HUES6 (cell line): ENCODE results near the gene NLGN2.

Source experiments
- H3K27ac ChIP-seq: 2 replicates; pipeline ENCODE4 v1.7.0; 2013; ENCODE audit warnings: low read depth, mild to moderate bottlenecking, low read length, inconsistent platforms
- H3K27me3 ChIP-seq: 2 replicates; pipeline ENCODE4 v1.6.1; 2013; ENCODE audit warnings: low read length; ENCODE audit not compliant: control insufficient read depth, insufficient read depth
- H3K36me3 ChIP-seq: 2 replicates; pipeline ENCODE4 v1.6.1; 2013; ENCODE audit warnings: low read length; ENCODE audit not compliant: control insufficient read depth, insufficient read depth
- H3K4me1 ChIP-seq: 2 replicates; pipeline ENCODE4 v1.6.1; 2013; ENCODE audit warnings: low read length; ENCODE audit not compliant: control insufficient read depth, insufficient read depth
- H3K4me3 ChIP-seq: 2 replicates; pipeline ENCODE4 v1.5.1; 2013; ENCODE audit warnings: low read depth, low read length
- H3K9ac ChIP-seq: one replicate; pipeline ENCODE4 v1.6.1; 2013; ENCODE audit warnings: mild to moderate bottlenecking, low read length
- H3K9me3 ChIP-seq: 2 replicates; pipeline ENCODE4 v1.6.1; 2013; ENCODE audit warnings: low read depth, low read length; ENCODE audit not compliant: control insufficient read depth, insufficient read depth

NLGN2 gene

DNA sequence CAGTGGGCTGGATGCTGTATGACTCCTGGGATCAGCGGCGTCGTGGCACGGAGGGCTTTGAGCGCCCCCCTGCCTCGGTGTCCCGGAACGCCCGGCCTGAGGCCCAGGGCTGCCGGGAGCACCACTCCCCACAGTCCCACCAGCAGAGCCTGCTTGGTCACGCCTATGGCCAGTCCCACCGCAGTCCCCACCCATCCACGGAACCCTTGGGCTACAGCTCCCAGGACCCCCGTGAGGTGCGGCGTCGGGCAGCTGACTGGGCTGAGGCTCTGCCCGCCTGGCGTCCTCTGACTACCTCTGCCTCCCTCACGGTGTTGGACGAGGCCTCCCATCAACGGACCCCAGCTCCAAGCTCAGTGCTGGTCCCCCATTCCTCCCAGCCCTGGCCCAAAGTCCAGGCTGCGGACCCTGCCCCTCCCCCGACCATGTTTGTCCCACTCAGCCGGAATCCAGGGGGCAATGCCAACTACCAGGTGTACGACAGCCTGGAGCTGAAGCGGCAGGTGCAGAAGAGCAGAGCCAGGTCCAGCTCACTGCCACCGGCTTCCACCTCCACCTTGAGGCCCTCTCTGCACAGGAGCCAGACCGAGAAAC lies 19.3 kb downstream of the NLGN2 start:
- H3K9me3 ChIP-seq, result no peaks in the 10 kb centered on the region
- H3K4me1 ChIP-seq, result no peaks in the 10 kb centered on the region
- H3K9ac ChIP-seq, result no peak overlapping the region
- H3K27me3 ChIP-seq, result peaks cover 2% of the 10 kb centered on the region; the same call in 1 of the 2 replicates
- H3K27ac ChIP-seq, result no peak overlapping the region
- H3K4me3 ChIP-seq, result no peak overlapping the region
- no peaks in the 10 kb centered on the region for H3K36me3 ChIP-seq

- H3K9ac ChIP-seq, result no peak overlapping the region
- H3K36me3 ChIP-seq, result no peaks in the 10 kb centered on the region
- H3K4me1 ChIP-seq, result no peaks in the 10 kb centered on the region
- no peak overlapping the region for H3K27ac ChIP-seq
- peaks cover 2% of the 10 kb centered on the region; the same call in 1 of the 2 replicates for H3K27me3 ChIP-seq
- H3K9me3 ChIP-seq, result no peaks in the 10 kb centered on the region
- no peak overlapping the region for H3K4me3 ChIP-seq
Measured at GRCh38 chr17:7427549-7427948, 19.9 kb downstream of the NLGN2 start.

- no peak within 1 kb of the TSS for H3K27ac ChIP-seq
- peaks cover 2% of the 10 kb centered on the region; the same call in 1 of the 2 replicates for H3K27me3 ChIP-seq
- no peaks in the 10 kb centered on the region for H3K4me1 ChIP-seq
- H3K4me3 ChIP-seq, result no peak within 1 kb of the TSS
- no peaks in the 10 kb centered on the region for H3K9me3 ChIP-seq
- no peak within 1 kb of the TSS for H3K9ac ChIP-seq
- H3K36me3 ChIP-seq, result no peaks in the 10 kb centered on the region
Measured at GRCh38 chr17:7428557-7428956, 20.9 kb downstream of the NLGN2 start, which contains the start of gene SPEM3. Gene SPEM3 (plus strand): TSS chr17:7428857. CDS start chr17:7428903, 46 bp downstream.

DNA sequence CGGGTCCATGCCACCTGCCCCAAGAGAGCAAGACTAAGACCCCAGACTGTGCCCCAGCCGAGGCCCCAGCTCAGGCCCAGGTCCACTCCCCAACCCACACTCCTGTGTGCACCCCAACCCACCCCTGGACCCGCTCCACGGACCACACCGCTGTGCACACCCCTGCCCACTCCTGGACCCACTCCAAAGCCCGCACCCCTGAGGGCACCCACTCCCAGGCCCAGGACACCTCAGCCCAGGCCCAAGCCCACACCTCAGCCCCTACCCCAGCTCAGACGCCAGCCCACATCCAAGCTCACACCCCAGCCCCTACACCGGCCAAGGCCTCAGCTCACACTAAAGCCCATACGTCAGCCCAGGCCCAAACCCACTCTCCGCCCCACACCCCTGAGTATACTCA lies 22.1 kb downstream of the NLGN2 start:
- H3K4me3 ChIP-seq, result no peak overlapping the region
- no peaks in the 10 kb centered on the region for H3K4me1 ChIP-seq

DNA sequence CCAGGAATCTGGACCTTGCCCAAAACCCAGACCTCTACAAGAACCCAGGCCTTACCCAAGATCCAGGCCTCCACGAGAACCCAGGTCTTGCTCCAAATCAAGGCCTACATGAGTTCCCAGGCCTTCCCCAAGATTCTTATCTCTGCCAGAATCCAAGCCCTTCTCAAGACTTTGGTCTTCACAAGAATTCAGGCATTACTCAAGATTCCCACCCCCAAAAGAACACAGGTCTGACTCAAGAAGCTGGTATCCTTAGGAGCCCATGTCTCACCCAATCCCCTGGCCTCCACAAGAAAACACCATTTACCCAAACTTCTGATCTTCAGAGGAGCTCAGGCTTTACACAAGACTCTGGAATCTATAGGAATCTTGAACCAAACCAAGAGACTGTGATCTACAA lies 23.6 kb downstream of the NLGN2 start:
- Histone ChIP-seq H3K36me3 (no peaks in the 10 kb centered on the region), H3K4me3 (no peak overlapping the region), H3K27me3 (peaks cover 2% of the 10 kb centered on the region; the same call in 1 of the 2 replicates), H3K4me1 (no peaks in the 10 kb centered on the region), H3K27ac (no peak overlapping the region), H3K9ac (no peak overlapping the region), H3K9me3 (no peaks in the 10 kb centered on the region)

More for the DNA sequence above, 22.1 kb downstream of the NLGN2 start:
- Histone ChIP-seq H3K9me3 (no peaks in the 10 kb centered on the region), H3K27me3 (peaks cover 2% of the 10 kb centered on the region; the same call in 1 of the 2 replicates), H3K9ac (no peak overlapping the region), H3K36me3 (no peaks in the 10 kb centered on the region), H3K27ac (no peak overlapping the region)

DNA sequence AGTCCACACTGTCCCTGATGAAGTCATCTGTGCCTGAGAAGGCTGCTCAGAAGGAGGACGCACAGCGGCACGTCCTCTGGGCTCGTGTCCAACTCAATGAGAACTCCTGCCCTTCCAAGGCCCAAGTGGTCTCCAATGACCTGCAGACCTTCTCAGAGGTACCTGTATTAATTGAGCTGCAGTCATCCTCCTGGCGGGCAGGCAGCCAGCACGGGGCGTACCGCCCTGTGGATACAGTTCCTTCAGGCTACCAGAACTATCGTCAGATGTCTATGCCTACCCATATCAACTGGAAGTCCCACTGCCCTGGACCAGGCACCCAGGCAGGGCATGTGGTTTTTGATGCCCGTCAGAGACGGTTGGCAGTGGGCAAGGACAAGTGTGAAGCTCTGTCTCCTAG lies 24.7 kb downstream of the NLGN2 start:
- no peaks in the 10 kb centered on the region for H3K4me1 ChIP-seq
- no peak overlapping the region for H3K4me3 ChIP-seq

DNA sequence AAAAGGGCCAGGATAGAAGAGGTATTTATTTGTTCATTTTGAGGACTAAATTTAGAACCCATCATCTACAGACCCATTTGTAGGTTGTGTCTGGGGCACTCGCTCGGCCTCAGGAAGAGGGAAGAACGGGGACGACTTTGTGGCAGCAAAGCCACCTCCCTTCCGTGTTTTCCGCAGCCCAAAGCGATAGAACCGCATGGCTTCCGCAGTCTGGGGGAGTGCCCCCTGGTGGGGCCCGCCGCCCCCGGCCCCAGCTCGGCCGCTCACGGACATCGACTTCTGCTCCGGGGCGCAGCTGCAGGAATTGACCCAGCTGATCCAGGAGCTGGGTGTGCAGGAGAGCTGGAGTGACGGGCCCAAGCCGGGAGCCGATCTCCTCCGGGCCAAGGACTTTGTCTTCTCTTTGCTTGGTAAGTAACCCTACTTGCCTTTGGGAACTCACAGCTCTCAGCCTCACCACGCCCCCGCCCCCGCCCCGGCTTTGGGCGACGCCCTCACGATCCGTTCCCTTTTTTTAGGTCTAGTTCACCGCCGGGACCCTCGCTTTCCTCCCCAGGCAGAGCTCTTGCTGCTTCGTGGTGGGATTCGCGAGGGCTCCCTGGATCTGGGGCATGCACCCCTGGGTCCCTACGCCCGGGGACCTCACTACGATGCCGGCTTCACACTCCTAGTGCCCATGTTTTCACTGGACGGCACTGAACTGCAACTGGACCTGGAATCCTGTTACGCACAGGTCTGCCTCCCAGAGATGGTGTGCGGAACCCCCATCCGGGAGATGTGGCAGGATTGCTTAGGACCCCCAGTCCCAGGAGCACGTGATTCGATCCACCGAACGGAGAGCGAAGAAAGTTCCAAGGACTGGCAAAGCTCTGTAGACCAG lies 28.3 kb downstream of the NLGN2 start:
- peaks cover 17% of the 10 kb centered on the region for H3K4me1 ChIP-seq
- H3K4me3 ChIP-seq, result peak overlapping the region; percentile 80
- peak overlapping the region; percentile 68 for H3K9ac ChIP-seq
- H3K27ac ChIP-seq, result peak overlapping the region; percentile 24; the same call in 1 of the 2 replicates
- peaks cover 28% of the 10 kb centered on the region for H3K27me3 ChIP-seq
- no peaks in the 10 kb centered on the region for H3K36me3 ChIP-seq
- no peaks in the 10 kb centered on the region for H3K9me3 ChIP-seq

More for the DNA sequence above, 24.7 kb downstream of the NLGN2 start:
- Histone ChIP-seq H3K36me3 (no peaks in the 10 kb centered on the region), H3K27me3 (peaks cover 5% of the 10 kb centered on the region; the same call in 1 of the 2 replicates), H3K9ac (no peak overlapping the region), H3K9me3 (no peaks in the 10 kb centered on the region), H3K27ac (no peak overlapping the region)

DNA sequence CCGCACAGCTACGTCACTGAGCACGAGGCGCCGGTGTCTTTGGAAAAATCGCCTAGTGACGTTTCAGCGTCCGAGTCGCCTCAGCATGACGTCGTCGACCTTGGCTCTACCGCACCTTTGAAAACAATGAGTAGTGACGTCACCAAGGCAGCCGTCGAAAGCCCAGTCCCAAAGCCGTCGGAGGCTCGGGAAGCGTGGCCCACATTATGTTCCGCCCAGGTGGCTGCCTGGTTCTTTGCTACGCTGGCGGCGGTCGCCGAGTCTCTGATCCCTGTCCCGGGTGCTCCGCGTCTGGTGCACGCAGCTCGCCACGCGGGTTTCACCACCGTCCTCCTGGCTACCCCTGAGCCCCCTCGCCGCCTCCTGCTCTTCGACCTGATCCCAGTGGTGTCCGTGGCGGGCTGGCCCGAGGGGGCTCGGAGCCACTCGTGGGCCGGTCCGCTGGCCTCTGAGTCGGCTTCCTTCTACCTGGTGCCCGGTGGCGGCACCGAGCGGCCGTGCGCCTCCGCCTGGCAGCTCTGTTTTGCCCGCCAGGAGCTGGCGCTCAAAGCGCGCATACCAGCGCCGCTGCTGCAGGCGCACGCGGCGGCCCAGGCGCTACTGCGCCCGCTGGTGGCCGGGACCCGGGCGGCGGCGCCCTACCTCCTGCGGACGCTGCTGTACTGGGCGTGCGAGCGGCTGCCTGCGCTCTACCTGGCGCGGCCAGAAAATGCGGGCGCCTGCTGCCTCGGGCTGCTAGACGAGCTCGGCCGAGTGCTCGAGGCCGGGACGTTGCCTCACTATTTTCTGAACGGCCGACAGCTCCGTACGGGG lies 29.1 kb downstream of the NLGN2 start:
- Histone ChIP-seq H3K9ac (peak overlapping the region; percentile 68), H3K27ac (no peak overlapping the region; the same call in 1 of the 2 replicates)

GRCh38 chr17:7437369-7437863 lies 29.8 kb downstream of the NLGN2 start:
- Histone ChIP-seq H3K27me3 (peaks cover 37% of the 10 kb centered on the region), H3K9me3 (no peaks in the 10 kb centered on the region), H3K4me1 (peaks cover 25% of the 10 kb centered on the region), H3K4me3 (peak overlapping the region; percentile 80), H3K9ac (peak overlapping the region; percentile 3), H3K36me3 (no peaks in the 10 kb centered on the region), H3K27ac (no peak overlapping the region)

More for the DNA sequence above, 29.1 kb downstream of the NLGN2 start:
- no peaks in the 10 kb centered on the region for H3K36me3 ChIP-seq
- H3K9me3 ChIP-seq, result no peaks in the 10 kb centered on the region
- peak overlapping the region; percentile 80 for H3K4me3 ChIP-seq
- peaks cover 34% of the 10 kb centered on the region for H3K27me3 ChIP-seq
- peaks cover 25% of the 10 kb centered on the region for H3K4me1 ChIP-seq

GRCh38 chr17:7437950-7438614 lies 30.4 kb downstream of the NLGN2 start:
- H3K4me3 ChIP-seq, result peak overlapping the region; percentile 80
- no peaks in the 10 kb centered on the region for H3K36me3 ChIP-seq
- peaks cover 25% of the 10 kb centered on the region for H3K4me1 ChIP-seq
- no peaks in the 10 kb centered on the region for H3K9me3 ChIP-seq
- peak overlapping the region; percentile 37 for H3K9ac ChIP-seq
- H3K27ac ChIP-seq, result no peak overlapping the region
- peaks cover 39% of the 10 kb centered on the region for H3K27me3 ChIP-seq
